DLD1 (cell line): ENCODE results near the gene RNU6-9.

ENCODE experiments used
- in situ Hi-C: cut with HindIII; loops from 2 replicates; pipeline ENCODE4 v1.10.0; 2017; ENCODE audit warnings: low sequenced_read_pairs

Gene RNU6-9

GRCh38 chr19:931860-932647 lies 38.8 kb downstream of the RNU6-9 start:
- in situ Hi-C loops: no loop called here

- in situ Hi-C loops: no loop called here
Measured at GRCh38 chr19:932648-933552, 39.6 kb downstream of the RNU6-9 start.

GRCh38 chr19:933553-933882 lies 40.2 kb downstream of the RNU6-9 start:
- in situ Hi-C loops: no loop called here

GRCh38 chr19:934197-934840 lies 41.0 kb downstream of the RNU6-9 start:
- in situ Hi-C loops: no loop called here

- in situ Hi-C loops: no loop called here
Measured at GRCh38 chr19:934865-935479, 41.7 kb downstream of the RNU6-9 start.

- in situ Hi-C loops: no loop called here
Measured at GRCh38 chr19:936175-936546, 42.9 kb downstream of the RNU6-9 start.

GRCh38 chr19:937259-937694 lies 44.0 kb downstream of the RNU6-9 start:
- in situ Hi-C loops: no loop called here

DNA sequence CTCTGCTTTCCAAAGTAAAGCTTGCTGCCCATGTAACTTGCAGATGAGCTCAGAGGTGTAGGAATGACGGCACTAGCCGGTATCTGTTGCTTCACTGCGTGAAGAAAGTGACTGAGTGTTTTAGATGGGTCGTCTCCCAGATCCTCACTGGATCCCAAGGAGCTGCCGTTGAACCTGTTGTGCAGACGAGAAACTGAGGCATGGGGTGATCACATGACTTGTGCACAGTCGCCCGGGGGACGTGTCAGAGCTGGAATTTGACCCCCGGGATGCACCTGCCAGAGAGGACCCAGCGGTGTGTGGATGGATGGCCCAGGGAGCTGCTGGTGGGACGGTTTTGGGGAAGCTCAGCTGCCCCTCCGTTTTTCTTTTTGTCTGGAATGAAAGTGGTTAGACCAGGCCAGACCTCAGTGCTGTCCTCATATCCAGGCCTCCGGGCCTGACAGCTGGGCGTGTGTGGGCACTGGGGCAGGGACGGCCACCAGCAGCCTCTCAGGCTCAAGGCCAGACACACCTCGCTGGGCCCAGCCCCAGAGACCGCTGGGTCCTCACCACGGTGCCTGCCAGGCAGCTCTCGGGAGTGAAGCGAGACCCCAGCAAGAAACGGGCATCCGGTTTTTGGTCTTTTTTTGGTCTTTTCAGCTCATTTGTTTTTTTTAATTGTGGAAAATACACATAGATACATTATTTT lies 45.1 kb downstream of the RNU6-9 start:
- in situ Hi-C loops: no loop called here

DNA sequence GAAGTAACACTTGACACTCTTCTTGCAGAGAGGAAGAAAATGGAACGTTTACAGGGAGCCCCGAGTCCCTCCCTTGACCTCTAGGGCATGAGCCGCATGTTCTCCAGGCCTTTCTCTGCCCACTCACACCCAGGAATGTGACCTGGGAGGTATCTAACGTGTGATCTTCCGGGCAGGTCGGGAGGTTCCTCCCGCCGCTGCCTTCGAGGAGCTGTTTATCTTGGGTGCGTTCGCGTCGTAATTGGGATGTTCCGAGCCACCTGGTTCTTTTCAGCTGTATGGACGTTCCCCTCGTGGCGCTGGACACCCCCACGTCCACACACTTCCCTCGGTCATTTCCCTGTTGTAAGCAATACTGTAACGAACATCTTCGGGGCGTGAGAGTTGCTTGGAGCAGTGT lies 46.2 kb downstream of the RNU6-9 start:
- in situ Hi-C loops: no loop called here

- in situ Hi-C loops: no loop called here
Measured at GRCh38 chr19:939922-940321, 46.6 kb downstream of the RNU6-9 start.

- in situ Hi-C loops: no loop called here
Measured at GRCh38 chr19:940591-941291, 47.5 kb downstream of the RNU6-9 start.

- in situ Hi-C loops: no loop called here
Measured at GRCh38 chr19:941292-942132, 48.2 kb downstream of the RNU6-9 start.

- in situ Hi-C loops: no loop called here
Measured at GRCh38 chr19:942133-942645, 48.9 kb downstream of the RNU6-9 start.
